ENCODE measurements around the gene SPACA5.

The SPACA5 gene

DNA sequence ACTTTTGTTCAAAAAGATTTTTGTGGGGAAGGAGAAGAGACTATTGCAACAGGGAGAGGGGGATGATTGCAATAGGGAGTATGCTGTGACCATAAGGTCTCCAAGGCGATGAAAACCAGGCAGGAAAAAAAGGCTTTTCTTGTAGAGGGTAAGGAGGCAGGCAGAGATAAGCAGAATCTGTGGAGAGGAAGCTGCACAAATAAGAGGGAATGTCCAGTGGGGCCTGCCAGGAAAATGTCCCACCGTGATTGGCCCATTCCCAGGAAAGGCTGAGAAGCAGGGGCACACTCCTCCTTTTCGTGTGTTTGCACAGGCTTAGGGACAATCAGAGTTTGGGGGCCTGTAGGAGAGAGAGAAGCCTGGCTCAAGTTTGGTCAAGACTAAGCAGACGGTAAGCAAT lies 29.1 kb downstream of the SPACA5 start:
- Histone ChIP-seq H3K9ac (ENCODE audit: low read depth, low read length, poor library complexity) (no peak overlapping the region), H2BK120ac (ENCODE audit: low read depth, low read length) (no peak overlapping the region), H3K4me2 (ENCODE audit: insufficient read depth, low read length, poor library complexity, severe bottlenecking) (no peak overlapping the region), H3K27ac (replicated peaks; ENCODE audit: low read length) (no peak overlapping the region), H3K14ac (ENCODE audit: low read length) (no peak overlapping the region), H3K18ac (ENCODE audit: low read length) (no peak overlapping the region), H3K4ac (ENCODE audit: low read length) (no peak overlapping the region), H4K8ac (ENCODE audit: low read depth, low read length) (no peak overlapping the region), H4K91ac (ENCODE audit: low read depth, low read length, poor library complexity) (no peak overlapping the region), H3K9me3 (replicated peaks in 1 of 2; ENCODE audit: control insufficient read depth in 2 of 2, insufficient read depth in 1 of 2, low read depth in 1 of 2, low read length in 2 of 2) (no peaks in the 10 kb centered on the region), H3K79me1 (ENCODE audit: low read depth, low read length) (no peaks in the 10 kb centered on the region), H3K27me3 (ENCODE audit: control insufficient read depth in 3 of 3, insufficient read depth in 3 of 3, low read depth in 1 of 3, low read length in 3 of 3) (peaks cover 0 to 3% (median 0%) of the 10 kb centered on the region in 3 experiments), H2AK5ac (ENCODE audit: low read depth, low read length) (no peak overlapping the region), H3K4me1 (ENCODE audit: control insufficient read depth in 2 of 2, insufficient read depth in 1 of 2, low read depth in 1 of 2, low read length in 2 of 2) (no peaks in the 10 kb centered on the region), H2BK12ac (ENCODE audit: low read length) (no peak overlapping the region), H2AFZ (ENCODE audit: low read length) (peak overlapping the region; percentile 38), H3K36me3 (replicated peaks in 1 of 2; ENCODE audit: control insufficient read depth in 2 of 2, insufficient read depth in 2 of 2, low read length in 2 of 2) (no peaks in the 10 kb centered on the region), H2BK5ac (ENCODE audit: low read length) (no peak overlapping the region), H3K4me3 (ENCODE audit: low read length in 2 of 2) (no peak overlapping the region), H2BK15ac (ENCODE audit: low read length) (no peak overlapping the region), H3K23ac (ENCODE audit: low read depth, low read length, poor library complexity) (no peak overlapping the region)
- no CpG with 5 or more reads among the region's 4 CpGs for WGBS, 2 donors (ENCODE audit: extremely low coverage in 2 of 2, insufficient read length in 2 of 2, insufficient replicate concordance in 1 of 2)
- no peak for DNase-seq (ENCODE audit: low spot score)

DNA sequence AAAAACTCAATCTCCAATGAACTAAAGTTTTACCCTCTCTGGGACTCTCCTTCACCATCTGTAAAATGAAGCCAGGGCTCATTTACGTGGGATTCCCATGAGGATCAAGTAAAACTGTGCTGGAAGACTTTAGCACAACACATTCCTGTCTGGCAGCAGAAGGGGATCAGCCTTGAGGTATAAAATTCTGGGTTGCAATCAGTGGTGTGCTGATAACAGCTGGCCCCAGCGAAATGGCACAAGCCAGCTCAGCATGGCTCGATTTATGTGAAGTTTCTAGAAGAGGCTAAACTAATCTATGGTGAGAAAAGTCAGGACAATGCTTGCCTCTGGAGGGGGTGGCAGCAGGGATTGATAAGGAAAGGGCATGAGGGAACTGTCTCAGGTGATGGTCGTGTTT lies 36.3 kb downstream of the SPACA5 start:
- Histone ChIP-seq H3K18ac (ENCODE audit: low read length) (no peak overlapping the region), H3K36me3 (replicated peaks in 1 of 2; ENCODE audit: control insufficient read depth in 2 of 2, insufficient read depth in 2 of 2, low read length in 2 of 2) (no peaks in the 10 kb centered on the region)
- WGBS, 2 donors (ENCODE audit: extremely low coverage in 2 of 2, insufficient read length in 2 of 2, insufficient replicate concordance in 1 of 2), result no CpG with 5 or more reads among the region's 4 CpGs

DNA sequence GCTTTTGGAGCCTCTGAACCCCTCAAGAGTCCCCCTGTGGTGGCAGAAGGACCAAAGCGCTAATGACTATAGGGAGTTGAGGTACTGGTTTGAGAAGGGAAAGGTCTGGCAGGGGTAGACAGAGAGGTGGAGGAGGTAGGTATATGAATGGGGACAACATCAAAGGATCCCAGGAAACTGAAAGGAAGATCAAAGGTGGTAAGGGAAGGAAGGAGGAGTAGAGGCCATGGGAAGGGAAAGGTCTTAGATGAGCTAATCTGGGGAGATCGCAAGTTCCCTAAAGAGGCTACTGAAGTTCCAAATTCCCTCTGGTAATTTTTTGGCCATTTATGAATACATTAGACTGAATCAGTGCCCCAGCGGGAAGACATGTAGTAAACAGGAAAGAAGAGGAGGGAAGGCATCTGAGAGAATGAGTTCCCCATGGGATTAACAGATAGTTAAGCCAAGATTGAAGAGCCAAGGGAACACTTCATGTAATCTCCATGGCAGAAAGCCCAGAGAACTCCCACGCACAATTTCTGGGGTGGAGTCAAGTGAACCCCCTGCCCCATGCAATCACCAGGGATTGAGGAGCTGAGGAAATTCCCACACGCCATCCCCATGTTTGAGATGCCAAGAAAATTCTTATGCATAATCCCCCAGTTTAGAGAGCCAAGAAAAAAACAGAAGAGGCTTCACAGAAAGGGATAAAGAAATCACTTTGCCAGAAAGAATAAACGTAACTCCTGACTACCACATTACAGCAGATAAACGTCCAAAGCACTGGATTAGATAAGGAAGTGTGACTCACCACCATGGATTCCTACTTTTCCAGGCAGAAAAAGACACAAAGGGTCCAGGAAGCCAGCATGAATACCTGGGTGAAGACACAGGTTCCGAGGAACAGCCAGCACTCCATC lies 38.9 kb downstream of the SPACA5 start:
- Histone ChIP-seq H3K79me1 (ENCODE audit: low read depth, low read length) (no peaks in the 10 kb centered on the region), H3K27me3 (ENCODE audit: control insufficient read depth in 3 of 3, insufficient read depth in 3 of 3, low read depth in 1 of 3, low read length in 3 of 3) (no peaks in the 10 kb centered on the region), H2BK120ac (ENCODE audit: low read depth, low read length) (no peak overlapping the region), H3K4me2 (ENCODE audit: insufficient read depth, low read length, poor library complexity, severe bottlenecking) (no peak overlapping the region), H3K14ac (ENCODE audit: low read length) (no peak overlapping the region), H3K18ac (ENCODE audit: low read length) (no peak overlapping the region), H3K23ac (ENCODE audit: low read depth, low read length, poor library complexity) (no peak overlapping the region), H2BK5ac (ENCODE audit: low read length) (no peak overlapping the region), H3K9me3 (replicated peaks in 1 of 2; ENCODE audit: control insufficient read depth in 2 of 2, insufficient read depth in 1 of 2, low read depth in 1 of 2, low read length in 2 of 2) (no peaks in the 10 kb centered on the region), H2BK12ac (ENCODE audit: low read length) (no peak overlapping the region), H3K27ac (replicated peaks; ENCODE audit: low read length) (peak overlapping the region; percentile 1), H2AFZ (ENCODE audit: low read length) (no peak overlapping the region), H4K91ac (ENCODE audit: low read depth, low read length, poor library complexity) (no peak overlapping the region), H3K4me3 (ENCODE audit: low read length in 2 of 2) (no peak overlapping the region), H2AK5ac (ENCODE audit: low read depth, low read length) (no peak overlapping the region), H3K9ac (ENCODE audit: low read depth, low read length, poor library complexity) (no peak overlapping the region), H4K8ac (ENCODE audit: low read depth, low read length) (no peak overlapping the region), H2BK15ac (ENCODE audit: low read length) (no peak overlapping the region), H3K4me1 (ENCODE audit: control insufficient read depth in 2 of 2, insufficient read depth in 1 of 2, low read depth in 1 of 2, low read length in 2 of 2) (no peaks in the 10 kb centered on the region), H3K36me3 (replicated peaks in 1 of 2; ENCODE audit: control insufficient read depth in 2 of 2, insufficient read depth in 2 of 2, low read length in 2 of 2) (no peaks in the 10 kb centered on the region), H3K4ac (ENCODE audit: low read length) (no peak overlapping the region)
- DNase-seq (ENCODE audit: low spot score), result no peak
- WGBS, 2 donors (ENCODE audit: extremely low coverage in 2 of 2, insufficient read length in 2 of 2, insufficient replicate concordance in 1 of 2), result no CpG with 5 or more reads among the region's 8 CpGs

More for the DNA sequence above, 36.3 kb downstream of the SPACA5 start:
- H3K4ac ChIP-seq (ENCODE audit: low read length), result no peak overlapping the region
- no peaks in the 10 kb centered on the region for H3K79me1 ChIP-seq (ENCODE audit: low read depth, low read length)
- H3K27ac ChIP-seq (replicated peaks; ENCODE audit: low read length), result no peak overlapping the region
- no peak overlapping the region for H2BK12ac ChIP-seq (ENCODE audit: low read length)
- no peak overlapping the region for H2BK5ac ChIP-seq (ENCODE audit: low read length)
- H4K91ac ChIP-seq (ENCODE audit: low read depth, low read length, poor library complexity), result no peak overlapping the region
- H2BK120ac ChIP-seq (ENCODE audit: low read depth, low read length), result no peak overlapping the region
- no peak overlapping the region for H4K8ac ChIP-seq (ENCODE audit: low read depth, low read length)
- H3K9ac ChIP-seq (ENCODE audit: low read depth, low read length, poor library complexity), result no peak overlapping the region
- no peak overlapping the region for H3K4me3 ChIP-seq (ENCODE audit: low read length in 2 of 2)
- no peak overlapping the region for H3K14ac ChIP-seq (ENCODE audit: low read length)
- no peak for DNase-seq (ENCODE audit: low spot score)
- H3K23ac ChIP-seq (ENCODE audit: low read depth, low read length, poor library complexity), result no peak overlapping the region
- H2AK5ac ChIP-seq (ENCODE audit: low read depth, low read length), result no peak overlapping the region
- H3K4me2 ChIP-seq (ENCODE audit: insufficient read depth, low read length, poor library complexity, severe bottlenecking), result no peak overlapping the region
- no peak overlapping the region for H2AFZ ChIP-seq (ENCODE audit: low read length)
- H2BK15ac ChIP-seq (ENCODE audit: low read length), result no peak overlapping the region
- no peaks in the 10 kb centered on the region for H3K4me1 ChIP-seq (ENCODE audit: control insufficient read depth in 2 of 2, insufficient read depth in 1 of 2, low read depth in 1 of 2, low read length in 2 of 2)
- H3K9me3 ChIP-seq (replicated peaks in 1 of 2; ENCODE audit: control insufficient read depth in 2 of 2, insufficient read depth in 1 of 2, low read depth in 1 of 2, low read length in 2 of 2), result no peaks in the 10 kb centered on the region
- H3K27me3 ChIP-seq (ENCODE audit: control insufficient read depth in 3 of 3, insufficient read depth in 3 of 3, low read depth in 1 of 3, low read length in 3 of 3), result no peaks in the 10 kb centered on the region

DNA sequence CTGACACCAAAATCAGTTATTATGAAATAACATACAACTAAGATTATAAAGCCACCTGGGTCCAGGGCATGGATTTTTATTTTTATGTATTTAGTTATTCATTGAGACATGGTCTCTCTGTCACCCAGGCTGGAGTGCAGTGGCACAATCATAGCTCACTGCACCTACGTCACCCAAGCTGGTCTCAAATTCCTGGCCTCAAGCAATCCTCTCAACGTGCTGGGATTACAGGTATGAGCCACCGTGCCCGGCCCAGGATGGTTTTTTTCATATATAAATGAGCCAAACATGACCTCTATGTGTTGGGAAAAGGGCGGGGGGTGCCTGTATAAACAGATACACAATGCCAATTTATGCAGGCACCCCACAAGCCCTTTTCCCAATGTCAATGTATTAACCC lies 40.1 kb downstream of the SPACA5 start:
- Histone ChIP-seq H3K4me1 (ENCODE audit: control insufficient read depth in 2 of 2, insufficient read depth in 1 of 2, low read depth in 1 of 2, low read length in 2 of 2) (no peaks in the 10 kb centered on the region), H2BK15ac (ENCODE audit: low read length) (no peak overlapping the region), H3K14ac (ENCODE audit: low read length) (no peak overlapping the region), H2BK12ac (ENCODE audit: low read length) (no peak overlapping the region), H3K4ac (ENCODE audit: low read length) (no peak overlapping the region), H3K4me2 (ENCODE audit: insufficient read depth, low read length, poor library complexity, severe bottlenecking) (no peak overlapping the region), H3K9me3 (replicated peaks in 1 of 2; ENCODE audit: control insufficient read depth in 2 of 2, insufficient read depth in 1 of 2, low read depth in 1 of 2, low read length in 2 of 2) (no peaks in the 10 kb centered on the region), H3K23ac (ENCODE audit: low read depth, low read length, poor library complexity) (no peak overlapping the region), H3K4me3 (ENCODE audit: low read length in 2 of 2) (no peak overlapping the region), H2AK5ac (ENCODE audit: low read depth, low read length) (no peak overlapping the region), H2BK120ac (ENCODE audit: low read depth, low read length) (no peak overlapping the region), H3K36me3 (replicated peaks in 1 of 2; ENCODE audit: control insufficient read depth in 2 of 2, insufficient read depth in 2 of 2, low read length in 2 of 2) (no peaks in the 10 kb centered on the region), H2BK5ac (ENCODE audit: low read length) (no peak overlapping the region), H4K8ac (ENCODE audit: low read depth, low read length) (no peak overlapping the region), H3K27ac (replicated peaks; ENCODE audit: low read length) (no peak overlapping the region), H3K27me3 (ENCODE audit: control insufficient read depth in 3 of 3, insufficient read depth in 3 of 3, low read depth in 1 of 3, low read length in 3 of 3) (no peaks in the 10 kb centered on the region), H2AFZ (ENCODE audit: low read length) (no peak overlapping the region), H3K9ac (ENCODE audit: low read depth, low read length, poor library complexity) (no peak overlapping the region), H4K91ac (ENCODE audit: low read depth, low read length, poor library complexity) (no peak overlapping the region), H3K18ac (ENCODE audit: low read length) (no peak overlapping the region), H3K79me1 (ENCODE audit: low read depth, low read length) (no peaks in the 10 kb centered on the region)
- WGBS, 2 donors (ENCODE audit: extremely low coverage in 2 of 2, insufficient read length in 2 of 2, insufficient replicate concordance in 1 of 2), result no CpG with 5 or more reads among the region's 5 CpGs
- DNase-seq (ENCODE audit: low spot score), result no peak

Measured in neuronal stem cell (in vitro differentiated cells).